Right renal pelvis (tissue), 4 donors: ENCODE measurements around the gene RIOX2. TPM values are rescaled to one million over a fixed set of nuclear protein-coding genes. Genes with fewer than 3 reads are reported as not detected.

Experiments
- DNase-seq, 4 donors: peaks; one replicate each; pipeline ENCODE4 v3.0.0-alpha.2; 2013; ENCODE audit warnings: low read depth in 4 of 4, low spot score in 3 of 4, missing footprints in 1 of 4
- polyA plus RNA-seq, 4 donors: library from polyadenylated mRNA; unstranded; fragments of 120-200 nt; gene quantifications; one replicate each; pipeline ENCODE4 v1.2.1, GENCODE V29; 2013; ENCODE audit not compliant: insufficient read length in 4 of 4

RIOX2 gene
- polyA plus RNA-seq, 4 donors, result 35.1 to 50.3 (median 45.8) TPM

DNA sequence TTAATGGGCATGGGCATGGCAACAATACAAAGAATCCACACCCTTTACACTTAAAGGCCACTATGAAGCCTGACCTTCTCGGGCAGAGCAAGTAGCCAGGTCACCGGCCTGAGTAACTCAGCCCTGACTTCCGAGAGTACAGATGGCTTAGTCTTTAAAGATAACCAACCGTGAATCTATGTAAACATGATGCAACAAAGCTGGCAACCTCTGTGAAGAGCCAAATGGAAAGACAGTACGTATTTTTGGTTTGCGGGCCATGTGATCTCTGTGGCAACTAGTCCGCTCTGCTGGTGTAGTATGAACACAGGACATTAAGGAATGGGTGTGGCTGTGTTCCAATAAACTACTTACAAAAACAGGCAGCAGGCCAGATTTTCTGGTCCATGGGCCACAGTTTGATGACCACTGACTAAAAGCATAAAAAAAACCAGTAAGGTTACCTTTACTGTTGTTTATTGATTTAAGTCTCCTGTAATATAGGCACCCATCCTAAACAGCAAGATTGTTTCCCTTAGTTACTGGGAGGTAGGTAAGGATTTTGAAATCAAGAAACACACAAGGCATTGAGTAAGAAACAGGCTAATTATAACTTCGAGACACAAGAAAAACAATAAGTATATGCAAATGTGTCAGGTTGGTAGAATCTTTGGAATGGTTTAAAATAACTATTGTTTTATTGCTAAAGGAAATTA is 14.5 kb downstream of the RIOX2 start:
- DNase-seq, result no peak

DNA sequence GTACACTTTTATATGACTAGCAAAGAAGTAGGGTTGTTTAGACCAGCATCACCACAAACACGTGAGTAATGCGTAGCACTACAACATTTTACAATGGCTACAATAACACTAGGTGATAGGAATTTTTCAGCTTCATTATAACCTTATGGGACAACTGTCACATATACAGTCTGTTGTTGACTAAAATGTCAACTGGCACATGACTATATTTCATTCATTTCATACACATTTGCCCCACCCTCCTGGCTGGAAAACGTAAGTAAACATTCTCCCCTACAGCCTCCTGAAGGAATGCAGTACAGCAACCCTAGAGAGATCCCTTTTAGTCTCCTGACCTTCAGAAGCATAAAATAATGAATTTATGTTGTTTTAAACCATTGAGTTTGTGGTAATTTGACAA is 16.2 kb downstream of the RIOX2 start:
- no peak for DNase-seq

DNA sequence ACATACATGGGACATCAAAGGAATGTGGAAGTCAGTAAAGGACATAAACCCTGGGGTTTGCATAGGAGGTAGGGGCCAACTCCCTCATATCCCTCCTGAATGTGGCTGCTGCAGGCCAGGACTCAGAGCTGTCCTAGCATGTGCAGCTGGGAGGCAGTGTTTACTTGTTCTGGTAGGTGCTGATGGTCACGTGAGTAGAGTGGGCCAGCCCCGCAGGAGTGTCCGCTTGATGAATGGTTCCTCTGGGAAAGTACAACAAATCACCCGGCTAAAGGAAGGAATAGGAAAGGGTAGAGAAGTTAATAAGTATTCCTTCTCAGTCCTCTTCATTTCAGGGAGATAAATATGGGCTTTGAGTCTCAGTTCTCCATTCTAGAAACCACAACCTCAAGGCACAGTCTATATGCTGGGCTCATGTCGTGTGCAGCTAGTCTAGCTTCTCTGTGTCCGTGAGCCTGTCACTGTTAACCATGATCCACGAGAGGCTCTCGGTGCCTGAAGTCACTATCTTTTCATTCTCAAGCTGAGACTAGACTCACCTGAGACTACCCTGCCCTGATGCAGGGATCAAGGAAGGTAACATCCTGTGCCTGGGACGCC is 17.9 kb downstream of the RIOX2 start:
- DNase-seq, result no peak

DNA sequence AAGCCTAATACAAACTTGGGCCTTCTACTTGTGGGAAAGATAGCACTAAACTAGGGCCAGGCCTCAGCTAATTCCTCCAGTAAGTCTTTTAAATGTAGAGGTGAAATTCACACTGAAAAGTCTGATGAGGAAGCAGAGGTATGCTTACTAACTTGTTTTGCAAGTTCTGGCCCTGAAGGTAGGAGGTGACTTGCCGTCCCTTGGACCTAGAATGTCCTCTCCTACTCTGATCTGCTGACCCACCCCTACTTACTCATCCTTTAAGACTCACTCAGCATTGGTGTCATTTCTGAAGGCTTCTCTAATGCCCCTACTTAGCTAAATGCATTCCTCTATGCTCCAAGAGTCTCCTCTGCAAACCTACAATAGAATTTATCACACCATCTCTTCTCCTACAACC is 19.4 kb downstream of the RIOX2 start:
- DNase-seq, result no peak

DNA sequence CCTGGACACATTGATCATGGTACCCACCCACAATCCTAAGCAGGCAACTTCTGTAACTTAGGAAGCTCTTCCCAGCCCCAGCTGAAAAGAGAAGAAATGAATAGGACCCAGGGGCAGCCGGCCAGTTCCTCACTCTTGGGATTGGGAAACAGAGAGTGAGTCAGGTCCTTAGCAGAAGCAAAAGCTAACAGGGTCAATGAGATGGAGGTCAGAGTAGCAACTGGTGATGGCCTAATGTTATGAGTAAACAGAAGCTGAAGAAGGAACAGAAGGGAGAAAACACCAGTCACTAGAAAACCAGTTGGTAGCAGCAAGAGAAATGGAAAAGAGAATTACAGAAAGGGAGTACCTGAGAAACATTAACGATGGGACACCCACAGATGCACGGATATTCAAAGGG is 20.0 kb downstream of the RIOX2 start:
- DNase-seq, result no peak

DNA sequence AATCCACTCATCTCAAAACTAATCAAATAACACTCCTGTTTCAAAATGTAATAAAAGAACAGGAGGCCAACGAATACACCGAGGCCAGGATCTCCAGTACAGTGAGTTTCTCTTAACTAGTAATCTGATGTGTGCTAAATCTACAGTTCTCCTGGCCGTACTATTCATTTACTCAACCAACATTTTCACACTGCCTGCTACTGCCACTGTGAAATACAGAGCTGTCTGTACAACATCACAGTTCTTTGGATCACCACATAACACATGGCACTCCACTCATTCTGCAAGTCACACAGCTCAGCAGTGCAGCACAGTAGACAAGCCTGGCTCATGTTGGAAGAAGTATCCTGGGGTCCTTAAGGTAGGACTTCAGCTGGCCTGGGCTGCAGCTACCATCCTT is 21.9 kb downstream of the RIOX2 start:
- no peak for DNase-seq

DNA sequence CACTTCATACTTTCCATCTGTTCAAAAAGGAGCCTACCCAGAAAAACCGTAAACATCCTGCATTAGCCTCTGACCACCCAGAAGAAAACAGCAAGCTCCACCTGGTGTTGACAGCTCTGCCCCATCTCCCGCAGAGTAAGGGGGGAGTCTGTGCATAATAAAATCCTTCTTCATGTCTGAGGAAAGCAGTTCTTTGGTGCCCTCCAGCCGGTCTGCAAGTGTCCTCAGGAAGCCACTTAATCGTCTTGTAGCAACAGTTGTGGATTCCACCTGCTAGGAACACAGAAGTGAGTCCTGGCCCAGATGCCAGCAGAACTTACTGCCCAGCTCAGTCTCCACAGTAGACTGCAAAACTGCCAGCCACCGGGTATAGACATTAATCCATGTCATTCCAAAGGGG is 22.5 kb downstream of the RIOX2 start:
- DNase-seq, result no peak

DNA sequence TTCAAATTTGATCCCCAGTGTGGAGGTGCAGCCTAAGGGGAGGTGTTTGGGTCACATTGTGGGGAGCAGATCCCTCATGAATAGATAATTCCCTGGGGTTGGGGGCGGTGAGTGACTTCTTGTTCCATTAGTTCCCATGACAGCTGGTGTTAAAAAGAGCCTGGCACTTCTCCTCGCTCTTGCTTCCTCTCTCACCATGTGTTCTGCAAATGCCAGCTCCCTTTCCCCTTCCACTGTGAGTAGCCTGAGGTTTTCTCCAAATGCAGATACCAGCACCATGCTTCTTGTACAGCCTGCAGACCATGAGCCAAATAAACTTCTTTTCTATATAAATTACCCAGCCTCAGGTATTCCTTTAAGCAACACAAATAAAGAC is 23.1 kb downstream of the RIOX2 start:
- no peak for DNase-seq

DNA sequence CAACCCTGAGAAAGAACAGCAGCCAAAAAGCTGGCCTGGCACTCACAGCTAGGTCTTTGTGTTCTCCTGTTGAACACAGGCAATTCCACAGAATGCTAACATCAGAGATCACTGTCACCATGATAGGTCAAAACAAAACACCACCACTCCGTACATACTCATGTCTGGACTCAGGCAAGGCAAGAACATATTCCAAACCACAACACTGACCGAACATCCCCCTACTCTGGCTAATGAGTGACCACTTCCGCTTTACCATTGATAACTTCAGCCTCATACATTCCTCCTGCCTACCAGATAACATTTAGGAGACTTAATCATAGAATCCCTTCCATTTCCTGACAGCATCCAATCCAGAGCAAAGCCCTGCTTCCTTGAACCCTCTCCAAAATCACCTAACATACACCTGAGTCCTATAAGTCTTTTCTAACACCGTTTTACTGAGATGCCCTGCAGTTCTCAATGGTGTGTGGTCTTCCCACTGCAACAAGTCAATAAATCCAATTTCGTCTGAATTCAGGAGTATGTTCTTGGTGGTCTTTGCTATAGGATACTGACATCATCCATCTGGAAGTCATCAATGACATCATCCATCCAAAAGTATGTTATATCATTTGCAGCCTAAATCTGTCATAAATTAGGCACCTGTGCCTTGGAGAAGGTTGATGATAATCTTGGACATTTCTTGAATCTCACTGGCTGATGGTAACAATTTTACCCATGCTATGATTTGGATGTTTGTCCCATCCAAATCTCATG is 23.7 kb downstream of the RIOX2 start:
- no peak for DNase-seq

DNA sequence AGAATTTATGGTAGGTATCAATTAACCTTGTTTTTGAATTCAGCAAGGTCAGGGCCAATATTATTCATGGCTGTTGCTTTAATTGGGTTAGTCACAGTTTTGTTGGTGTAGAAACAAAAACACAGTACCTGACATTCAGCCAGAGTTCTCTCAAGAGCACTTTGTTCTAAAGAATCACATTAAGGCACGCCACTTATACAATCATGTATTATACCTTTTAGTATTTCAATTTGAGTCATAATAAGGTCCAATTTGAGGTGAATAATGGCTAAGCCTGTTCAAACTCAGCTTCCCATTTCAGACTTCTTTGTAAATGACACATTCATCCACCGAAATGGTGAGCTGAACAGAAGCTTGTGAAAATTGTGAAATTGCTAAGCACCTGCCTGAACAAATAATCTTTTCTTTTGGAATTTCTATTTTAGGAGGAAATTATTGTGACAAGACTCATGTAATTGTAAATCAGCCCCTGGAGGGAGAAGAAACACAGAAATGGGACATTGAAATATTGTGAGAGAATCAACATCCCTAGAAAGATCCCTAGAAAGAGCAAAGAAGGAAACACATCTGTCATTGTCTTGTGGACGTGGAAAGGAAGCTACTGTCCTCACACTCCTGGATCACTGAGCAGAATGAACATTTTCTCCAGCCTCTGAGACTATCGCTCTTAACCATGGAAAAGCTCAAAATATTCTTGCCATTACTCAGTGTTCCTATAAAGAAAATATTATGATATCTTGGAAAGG is 29.3 kb downstream of the RIOX2 start:
- DNase-seq, result no peak

DNA sequence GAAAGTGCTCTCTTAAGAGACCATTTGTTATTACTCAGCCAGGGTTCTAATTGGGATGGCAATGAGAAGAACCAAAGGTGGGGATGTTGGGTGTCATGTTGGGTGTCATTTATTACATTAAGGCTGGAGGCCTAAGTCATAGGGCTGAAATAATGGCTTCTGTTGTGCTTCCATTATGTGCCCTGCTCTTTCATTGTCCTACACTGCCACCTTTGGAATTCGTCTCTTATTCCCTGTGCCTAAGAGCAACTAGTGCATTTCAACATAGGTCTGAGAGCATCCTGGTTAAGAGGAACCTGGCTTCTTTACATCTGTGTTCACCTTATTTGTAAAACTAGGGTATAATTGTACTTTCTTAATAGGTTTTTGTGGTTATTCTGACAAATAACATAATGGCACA is 32.2 kb downstream of the RIOX2 start:
- DNase-seq, result no peak

DNA sequence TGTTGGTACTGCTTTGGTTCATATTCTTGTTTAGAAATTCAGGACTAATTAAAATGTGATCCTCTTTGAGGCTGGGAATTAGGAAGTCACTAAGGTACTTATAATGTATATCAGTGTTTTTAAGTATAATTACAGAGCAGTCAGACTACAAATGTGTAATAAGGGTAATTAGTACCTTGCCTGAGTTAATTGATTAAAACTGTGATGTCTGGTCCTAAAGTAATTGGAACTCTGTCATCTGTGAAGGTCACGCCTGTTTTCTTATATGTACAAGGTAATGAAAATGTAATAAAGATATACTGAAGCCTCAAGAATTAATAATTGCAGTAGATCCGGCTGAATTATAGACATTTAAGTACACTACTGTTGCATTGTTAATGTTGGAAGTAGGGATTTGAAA is 32.8 kb downstream of the RIOX2 start:
- no peak for DNase-seq

DNA sequence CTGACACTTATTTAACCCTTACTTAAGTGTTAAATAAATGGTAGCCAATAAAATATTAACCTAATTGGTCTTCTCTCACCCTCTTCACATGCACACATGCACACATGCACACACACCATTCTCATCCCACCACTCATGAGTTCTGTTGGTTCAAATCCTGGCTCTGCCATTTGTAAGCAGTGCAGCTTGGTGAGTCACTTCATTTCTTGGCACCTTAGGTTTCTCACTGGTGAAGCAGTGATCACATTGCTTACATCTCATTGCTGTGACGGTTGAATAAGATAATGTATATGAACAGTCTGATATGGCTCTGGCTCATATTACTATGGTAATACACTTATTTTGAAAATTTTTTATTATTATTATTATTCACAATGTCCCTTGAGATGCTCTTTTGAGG is 33.8 kb downstream of the RIOX2 start:
- no peak for DNase-seq

DNA sequence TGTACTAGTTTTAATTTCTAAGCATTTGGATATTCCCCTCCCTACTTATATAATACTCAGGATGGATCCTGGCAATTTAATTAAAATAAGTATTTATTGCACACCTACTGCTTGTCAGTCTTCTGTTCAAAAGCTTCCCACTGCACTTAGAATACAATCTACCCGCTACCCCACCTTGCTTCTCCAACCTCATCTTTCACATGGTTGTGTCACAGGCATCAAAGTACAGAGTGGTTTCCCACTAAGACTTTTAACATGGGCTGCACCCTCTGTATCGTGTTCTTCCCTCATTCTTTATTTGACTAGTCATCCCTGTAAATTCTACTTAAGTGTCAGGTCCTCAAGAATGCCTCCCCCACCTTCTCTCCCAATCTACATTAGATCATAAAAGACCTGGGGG is 35.0 kb downstream of the RIOX2 start:
- no peak for DNase-seq

DNA sequence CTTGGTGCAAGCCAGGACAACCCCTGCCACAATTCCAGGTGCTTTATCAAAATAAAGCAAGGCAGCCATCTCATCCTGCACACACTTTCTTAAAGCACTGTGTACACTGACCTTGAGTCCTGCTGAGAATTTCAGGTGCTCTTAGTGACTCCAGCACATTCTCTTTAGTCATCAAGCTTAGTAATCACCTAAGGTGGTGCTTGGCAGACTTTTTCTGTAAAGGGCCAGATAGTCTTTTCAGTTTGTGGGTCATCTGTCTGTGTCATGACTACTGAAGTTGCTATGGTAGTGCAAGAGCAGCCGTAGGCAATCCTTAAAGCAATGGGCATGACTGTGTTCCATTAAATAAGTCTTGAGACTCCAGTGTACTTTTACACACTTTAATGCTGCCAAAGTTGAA is 36.4 kb downstream of the RIOX2 start:
- no peak for DNase-seq

DNA sequence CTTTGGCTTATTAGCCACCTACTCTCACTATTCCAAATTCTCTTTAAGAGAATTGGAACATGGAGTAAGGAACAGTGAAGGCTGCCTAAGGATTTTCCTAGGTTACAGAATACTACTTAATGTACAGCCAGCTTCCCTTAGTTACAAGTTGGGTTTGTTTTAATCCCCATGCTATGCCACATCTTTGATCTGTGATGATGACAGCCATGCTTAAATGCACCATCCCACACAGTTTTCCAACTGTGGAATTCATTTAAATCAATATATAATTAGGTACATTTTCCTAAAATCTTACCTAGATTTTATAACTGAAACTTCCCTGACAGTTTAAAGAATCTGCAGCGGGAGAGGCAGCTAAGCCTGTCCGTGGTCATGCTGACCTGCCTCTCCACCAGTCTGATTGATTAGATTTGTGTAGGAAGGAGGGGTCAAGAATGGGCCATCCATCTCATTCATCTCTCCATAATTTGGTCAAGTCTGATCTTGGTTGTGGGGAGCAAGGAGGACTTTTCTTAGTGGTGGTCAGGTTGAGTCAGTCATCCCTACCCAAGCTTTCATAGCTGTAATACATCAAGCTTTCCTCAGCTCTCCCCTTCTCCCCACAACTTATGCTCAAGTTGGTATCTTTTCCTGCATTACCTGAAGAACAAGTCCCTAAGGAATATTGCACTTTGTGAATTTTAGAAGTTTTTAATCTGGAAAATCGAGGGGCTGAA is 37.1 kb downstream of the RIOX2 start:
- DNase-seq, result no peak

DNA sequence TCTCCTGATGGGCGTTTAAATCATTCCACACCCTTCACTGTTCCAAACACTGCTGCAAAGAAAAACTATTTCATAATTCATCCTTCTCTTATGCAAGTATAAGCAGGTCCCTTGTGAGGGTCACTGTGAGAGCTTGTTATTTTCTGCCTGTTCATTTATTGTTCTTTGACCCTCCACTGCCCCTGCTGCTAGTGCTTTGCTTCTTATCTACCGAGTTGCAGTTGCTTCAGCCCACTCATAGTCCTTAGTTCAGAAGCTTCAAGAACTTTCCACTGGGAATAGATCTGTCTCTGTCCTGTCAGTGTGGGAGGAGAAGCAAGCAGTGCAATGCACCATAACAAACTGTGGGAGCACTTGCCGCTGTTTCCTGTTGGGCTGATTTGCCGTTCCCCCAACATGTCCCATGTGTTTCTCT is 39.8 kb downstream of the RIOX2 start:
- no peak for DNase-seq

DNA sequence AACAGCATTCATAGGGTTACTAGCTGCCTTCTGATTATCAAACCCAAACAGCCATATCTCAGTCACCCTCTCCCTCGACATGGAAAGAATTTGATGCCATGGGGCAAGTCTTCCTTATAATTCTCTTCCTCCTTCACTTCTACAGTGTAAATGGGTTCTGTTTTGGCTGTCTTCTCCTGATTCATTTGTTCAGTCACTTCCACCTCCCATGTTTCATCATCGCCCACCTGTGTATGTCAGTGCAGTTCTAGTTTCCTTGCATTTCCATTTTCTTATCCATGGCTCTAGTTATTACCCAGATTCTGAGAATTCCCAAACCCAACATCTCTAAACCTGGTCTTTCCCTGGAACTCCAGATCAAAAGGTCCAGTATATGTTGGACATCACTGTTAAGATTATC is 41.0 kb downstream of the RIOX2 start:
- no peak for DNase-seq

DNA sequence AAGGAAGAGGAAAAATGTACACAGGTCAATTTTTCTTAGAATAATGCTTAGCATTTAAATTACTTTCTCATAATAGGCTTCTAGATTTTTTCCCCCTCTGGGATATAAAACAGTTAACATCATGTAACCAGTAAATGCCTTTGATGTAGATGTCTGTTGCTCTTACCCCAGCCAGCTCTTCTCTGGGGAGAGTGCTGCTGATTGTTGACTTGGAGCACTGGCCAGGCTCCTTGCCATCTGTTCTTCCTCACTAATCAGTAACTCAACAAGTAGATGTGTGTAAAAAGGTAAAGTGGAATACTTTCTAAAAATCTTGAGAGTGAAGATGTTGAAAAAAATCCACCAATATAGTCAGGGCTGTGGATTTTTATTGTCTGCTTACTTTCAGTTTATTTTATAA is 42.2 kb downstream of the RIOX2 start:
- no peak for DNase-seq

DNA sequence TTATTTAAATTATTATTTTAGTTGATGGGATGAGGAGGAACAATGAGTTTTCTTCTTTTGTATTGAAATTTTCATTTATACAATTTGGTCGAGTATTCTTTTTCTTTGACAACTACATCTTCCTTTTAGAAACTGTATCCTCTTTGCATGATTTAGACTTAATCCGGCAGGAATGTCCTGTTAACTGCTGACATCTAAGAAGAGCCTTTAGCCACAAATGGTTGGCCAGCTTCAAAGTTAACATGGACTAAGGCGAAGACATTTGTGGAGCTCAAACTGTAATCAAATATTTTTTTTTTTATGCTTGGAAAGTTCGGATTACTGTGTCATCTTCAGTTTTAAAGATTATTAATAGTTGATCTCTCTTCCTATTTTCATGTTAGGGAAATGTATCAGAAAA is 43.2 kb downstream of the RIOX2 start:
- DNase-seq, result no peak

DNA sequence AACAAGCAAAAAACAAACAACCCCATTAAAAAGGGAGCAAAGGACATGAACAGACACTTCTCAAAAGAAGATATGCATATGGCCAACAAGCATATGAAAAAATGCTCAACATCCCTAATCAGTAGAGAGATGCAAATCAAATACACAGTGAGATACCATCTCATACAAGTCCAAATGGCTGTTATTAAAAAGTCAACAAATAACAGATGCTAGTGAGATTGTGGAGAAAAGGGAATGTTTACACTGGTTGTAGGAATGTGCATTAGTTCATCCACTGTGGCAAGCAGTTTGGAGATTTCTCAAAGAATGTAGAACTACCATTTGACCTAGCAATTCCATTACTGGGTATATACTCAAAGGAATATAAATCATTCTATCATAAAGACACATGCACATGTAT is 44.5 kb downstream of the RIOX2 start:
- DNase-seq, result no peak
